ENCODE results near the gene UBE2Q1.

Gene UBE2Q1

GRCh38 chr1:154557939-154558719 is at the start of gene UBE2Q1:
Gene UBE2Q1, minus strand, starts transcription at chr1:154558662. Its CDS starts 109 bp downstream, at chr1:154558553.
- no peak for FAIRE-seq

- FAIRE-seq = peak; percentile 63
These were observed 49.3 kb upstream of the UBE2Q1 start, which contains the start of gene ADAR for GRCh38 chr1:154607609-154608396. Gene ADAR, minus strand, starts transcription at chr1:154608186. Its CDS starts 180 bp downstream, at chr1:154608006.

GRCh38 chr1:154607106-154607608 is 48.7 kb upstream of the UBE2Q1 start:
- no peak for FAIRE-seq

GRCh38 chr1:154605534-154605933 is 47.1 kb upstream of the UBE2Q1 start:
- no peak for FAIRE-seq

GRCh38 chr1:154603317-154603716 is 44.9 kb upstream of the UBE2Q1 start:
- no peak for FAIRE-seq

GRCh38 chr1:154599658-154600057 is 41.2 kb upstream of the UBE2Q1 start:
- FAIRE-seq = no peak

- FAIRE-seq = no peak
These were observed 40.6 kb upstream of the UBE2Q1 start for GRCh38 chr1:154598871-154599635.

GRCh38 chr1:154595621-154596020 is 37.2 kb upstream of the UBE2Q1 start:
- FAIRE-seq = no peak

GRCh38 chr1:154594811-154595210 is 36.3 kb upstream of the UBE2Q1 start:
- no peak for FAIRE-seq

- no peak for FAIRE-seq
These were observed 34.9 kb upstream of the UBE2Q1 start for GRCh38 chr1:154593390-154593789.

GRCh38 chr1:154591206-154591605 is 32.7 kb upstream of the UBE2Q1 start:
- FAIRE-seq = no peak

- no peak for FAIRE-seq
These were observed 32.3 kb upstream of the UBE2Q1 start for GRCh38 chr1:154590756-154591155.

- no peak for FAIRE-seq
These were observed 31.3 kb upstream of the UBE2Q1 start for GRCh38 chr1:154589780-154590179.

GRCh38 chr1:154586641-154587040 is 28.2 kb upstream of the UBE2Q1 start:
- FAIRE-seq = no peak

GRCh38 chr1:154586231-154586630 is 27.8 kb upstream of the UBE2Q1 start:
- no peak for FAIRE-seq

GRCh38 chr1:154584267-154584994 is 26.0 kb upstream of the UBE2Q1 start:
- FAIRE-seq = no peak

GRCh38 chr1:154583773-154584172 is 25.3 kb upstream of the UBE2Q1 start:
- no peak for FAIRE-seq

- no peak for FAIRE-seq
These were observed 24.4 kb upstream of the UBE2Q1 start for GRCh38 chr1:154582885-154583284.

- FAIRE-seq = no peak
These were observed 23.3 kb upstream of the UBE2Q1 start for GRCh38 chr1:154581766-154582165.

- no peak for FAIRE-seq
These were observed 20.9 kb upstream of the UBE2Q1 start for GRCh38 chr1:154579374-154579773.

GRCh38 chr1:154578058-154578418 is 19.6 kb upstream of the UBE2Q1 start:
- FAIRE-seq = no peak

GRCh38 chr1:154577346-154578057 is 19.0 kb upstream of the UBE2Q1 start:
- no peak for FAIRE-seq
